ENCODE results near the gene SLC30A9. TPM values are rescaled to one million over a fixed set of nuclear protein-coding genes. Genes with fewer than 3 reads are reported as not detected.

Gene SLC30A9
- total and polyA plus RNA-seq, 2 experiments from 2014 or later, result 67.3 to 74.6 TPM

GRCh38 chr4:41975341-41975740 lies 15.0 kb upstream of the SLC30A9 start (continued):
- TF ChIP-seq REST (IDR thresholded peaks at IDR 0.05; ENCODE audit: unreplicated experiment) (no peak), CREB1 (CRISPR knock-in tag; IDR thresholded peaks at IDR 0.05; ENCODE audit: low read depth) (no peak), POLR2AphosphoS5 (IDR thresholded peaks at IDR 0.05; ENCODE audit: low read depth) (no peak)
- TF ChIP-seq, protein P1, sequence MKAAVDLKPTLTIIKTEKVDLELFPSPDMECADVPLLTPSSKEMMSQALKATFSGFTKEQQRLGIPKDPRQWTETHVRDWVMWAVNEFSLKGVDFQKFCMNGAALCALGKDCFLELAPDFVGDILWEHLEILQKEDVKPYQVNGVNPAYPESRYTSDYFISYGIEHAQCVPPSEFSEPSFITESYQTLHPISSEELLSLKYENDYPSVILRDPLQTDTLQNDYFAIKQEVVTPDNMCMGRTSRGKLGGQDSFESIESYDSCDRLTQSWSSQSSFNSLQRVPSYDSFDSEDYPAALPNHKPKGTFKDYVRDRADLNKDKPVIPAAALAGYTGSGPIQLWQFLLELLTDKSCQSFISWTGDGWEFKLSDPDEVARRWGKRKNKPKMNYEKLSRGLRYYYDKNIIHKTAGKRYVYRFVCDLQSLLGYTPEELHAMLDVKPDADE (IDR thresholded peaks at IDR 0.05), result no peak

- H3K27ac ChIP-seq (ENCODE audit: low read depth), result no peak overlapping the region
- H3F3A ChIP-seq (replicated peaks; ENCODE audit: low read depth), result no peaks in the 10 kb centered on the region
- Mint-ChIP-seq H3K9me3 (peaks cover 5% of the 10 kb centered on the region; the same call in 2 of the 3 replicates), H3K4me3 (no peak overlapping the region), H3K27me3 (ENCODE audit: insufficient read depth, low read depth, poor library complexity) (no peaks in the 10 kb centered on the region), H3K36me3 (ENCODE audit: low read depth) (no peaks in the 10 kb centered on the region; the same call in 2 of the 3 replicates), H3K27ac (no peak overlapping the region), H3K4me1 (peaks cover 17% of the 10 kb centered on the region)
- H3K79me2 ChIP-seq (replicated peaks; ENCODE audit: insufficient read depth), result no peaks in the 10 kb centered on the region
- no peak for DNase-seq (ENCODE audit: low spot score)
- ATAC-seq, result peak; percentile 25; the same call in 1 of the 3 replicates
- 0 out of 2 replicates have a peak, but pooled peaks cover 3% of the 10 kb centered on the region for H3K36me3 ChIP-seq (ENCODE audit: insufficient read depth)
- H4K20me1 ChIP-seq (replicated peaks; ENCODE audit: insufficient read depth), result no peaks in the 10 kb centered on the region
- no peaks in the 10 kb centered on the region for H3K27me3 ChIP-seq (ENCODE audit: insufficient read depth)
- H2AFZ ChIP-seq, result no peak overlapping the region
- no peak overlapping the region for H3K4me3 ChIP-seq
- H3K9me2 ChIP-seq (ENCODE audit: insufficient read depth), result no peaks in the 10 kb centered on the region
- peaks cover 11% of the 10 kb centered on the region; the same call in 1 of the 2 replicates for H3K4me1 ChIP-seq (ENCODE audit: insufficient read depth)
- no peak overlapping the region for H3K4me2 ChIP-seq
- no peak for TF ChIP-seq JUNB (IDR thresholded peaks at IDR 0.05; ENCODE audit: unreplicated experiment)
- TF ChIP-seq POLR2AphosphoS5 (IDR thresholded peaks at IDR 0.05; ENCODE audit: low read depth), result no peak
- TF ChIP-seq EZH2phosphoT487 (IDR thresholded peaks at IDR 0.05; ENCODE audit: unreplicated experiment), result no peak
- TF ChIP-seq ZNF462 (CRISPR knock-in tag; IDR thresholded peaks at IDR 0.05), result no peak
- TF ChIP-seq REST (IDR thresholded peaks at IDR 0.05; ENCODE audit: unreplicated experiment), result no peak
- no peak for TF ChIP-seq EZH2 (IDR thresholded peaks at IDR 0.05; ENCODE audit: low read depth, unreplicated experiment)
Measured at GRCh38 chr4:41976775-41977516, 13.4 kb upstream of the SLC30A9 start.

Data from GM23338 (cell line).